PC-9 (cell line): Measurements from ENCODE around the gene RGS6. TPM values are rescaled to one million over a fixed set of nuclear protein-coding genes. Genes with fewer than 3 reads are reported as not detected.

Experiments
- BruUV-seq: library from RNA; stranded (reverse); fragments of 400-500 nt; replicated peaks from 2 replicates; lab custom pipeline; 2021; lab: Mats Ljungman, UMichigan
- CTCF ChIA-PET: fragments of 300-600 bp; sonication (Branson Sonifier 250); formaldehyde crosslinking; loops from one replicate; lab custom pipeline; 2022; ENCODE audit warnings: antibody characterized with exemption; lab: Charles Lee
- POLR2A ChIA-PET: fragments of 300-600 bp; sonication (Branson Sonifier 250); formaldehyde crosslinking; loops from one replicate; lab custom pipeline; 2022; ENCODE audit warnings: antibody characterized with exemption; ENCODE audit not compliant: unreplicated experiment; lab: Charles Lee
- DNase-seq, 2 experiments: peaks; one replicate each; pipeline versions ENCODE4 v3.0.0 to v3.0.0-alpha.2; 2015 to 2022; ENCODE audit warnings: mixed read lengths in 1 of 2
- H2AFZ ChIP-seq: fragments of 200-600 bp; sonication (generic); 2 replicates; pipeline ENCODE4 v1.8.1; 2017; ENCODE audit warnings: antibody characterized with exemption
- H3F3A ChIP-seq: fragments of 200-600 bp; sonication (generic); 2 replicates; pipeline ENCODE4 v1.8.1; 2017; ENCODE audit warnings: antibody characterized with exemption, mild to moderate bottlenecking, low read depth; ENCODE audit not compliant: insufficient read depth
- H3K27ac ChIP-seq: fragments of 200-600 bp; sonication (generic); 2 replicates; pipeline ENCODE4 v1.6.1; 2016; ENCODE audit warnings: mixed run types
- H3K27me3 ChIP-seq: fragments of 200-600 bp; sonication (generic); 2 replicates; pipeline ENCODE4 v1.6.1; 2016; ENCODE audit warnings: low read depth, mixed run types; ENCODE audit not compliant: insufficient read depth
- H3K36me3 ChIP-seq: fragments of 200-600 bp; sonication (generic); 2 replicates; pipeline ENCODE4 v1.6.1; 2016; ENCODE audit warnings: low read depth, mixed run types
- H3K4me1 ChIP-seq: fragments of 200-600 bp; sonication (generic); replicated peaks from 2 replicates; pipeline ENCODE4 v1.6.1; 2016; ENCODE audit warnings: mixed run types; ENCODE audit not compliant: insufficient read depth
- H3K4me2 ChIP-seq: fragments of 200-600 bp; sonication (generic); 2 replicates; pipeline ENCODE4 v1.6.1; 2017; ENCODE audit warnings: mixed run types
- H3K4me3 ChIP-seq: fragments of 200-600 bp; sonication (generic); 2 replicates; pipeline ENCODE4 v1.6.1; 2016; ENCODE audit warnings: mixed run types
- H3K79me2 ChIP-seq: fragments of 200-600 bp; sonication (generic); 2 replicates; pipeline ENCODE4 v1.6.1; 2017; ENCODE audit warnings: low read depth, mixed run types
- H3K9me2 ChIP-seq: fragments of 200-600 bp; sonication (generic); 2 replicates; pipeline ENCODE4 v1.8.1; 2017; ENCODE audit warnings: mild to moderate bottlenecking; ENCODE audit not compliant: insufficient read depth
- H3K9me3 ChIP-seq: fragments of 200-600 bp; sonication (generic); 2 replicates; pipeline ENCODE4 v1.8.1; 2016; ENCODE audit warnings: low read depth; ENCODE audit not compliant: insufficient read depth
- H4K20me1 ChIP-seq: fragments of 200-600 bp; sonication (generic); 2 replicates; pipeline ENCODE4 v1.8.1; 2017; ENCODE audit not compliant: insufficient read depth
- CTCF ChIP-seq: fragments of 200-600 bp; sonication (generic); conservative IDR thresholded peaks from 2 replicates; pipeline ENCODE4 v1.6.1; 2017; ENCODE audit warnings: mixed run types, antibody characterized with exemption, mild to moderate bottlenecking, moderate library complexity
- EZH2 ChIP-seq: fragments of 200-600 bp; sonication (generic); IDR thresholded peaks from 2 replicates; pipeline ENCODE4 v1.8.0; 2017; ENCODE audit warnings: antibody characterized with exemption, low read depth
- intact Hi-C: fragments of 100-400 bp; cut with micrococcal nuclease; formaldehyde crosslinking; loops from one replicate; pipeline ENCODE4 v1.10.0; 2022; ENCODE audit not compliant: unreplicated experiment
- total RNA-seq: library from RNA; stranded (reverse); gene quantifications from 2 replicates; pipeline ENCODE4 v1.2.3, GENCODE V29; 2021

The RGS6 gene
- total RNA-seq, 1 experiment from 2014 or later: not detected

GRCh38 chr14:72237722-72238666, 305.8 kb downstream of the RGS6 start:
- CTCF ChIA-PET: no interaction called here
- no peak for DNase-seq
- H4K20me1 ChIP-seq: no peaks in the 10 kb centered on the region

GRCh38 chr14:72243309-72244293, 311.4 kb downstream of the RGS6 start:
- intact Hi-C loops: no loop called here
- ChIA-PET CTCF (no interaction called here), POLR2A (no interaction called here)
- no peaks in the 10 kb centered on the region for H3F3A ChIP-seq
- TF ChIP-seq CTCF (no peak), EZH2 (no peak)
- DNase-seq: no peak
- no peak overlapping the region for H3K4me2 ChIP-seq
- H3K9me3 ChIP-seq: no peaks in the 10 kb centered on the region
- H3K27me3 ChIP-seq: peaks cover 26% of the 10 kb centered on the region
- H3K4me3 ChIP-seq: no peak overlapping the region
- H3K79me2 ChIP-seq: no peaks in the 10 kb centered on the region
- H3K4me1 ChIP-seq: no peaks in the 10 kb centered on the region
- no peak overlapping the region for H2AFZ ChIP-seq
- H3K9me2 ChIP-seq: no peaks in the 10 kb centered on the region
- H3K27ac ChIP-seq: no peak overlapping the region
- no TSS peak for BruUV-seq
- no peaks in the 10 kb centered on the region for H3K36me3 ChIP-seq
- H4K20me1 ChIP-seq: no peaks in the 10 kb centered on the region

More at GRCh38 chr14:72237722-72238666, 305.8 kb downstream of the RGS6 start:
- POLR2A ChIA-PET: no interaction called here
- no peaks in the 10 kb centered on the region for H3F3A ChIP-seq
- no peaks in the 10 kb centered on the region for H3K9me3 ChIP-seq
- no peaks in the 10 kb centered on the region for H3K9me2 ChIP-seq
- no peak overlapping the region for H3K4me3 ChIP-seq
- no peak overlapping the region for H3K27ac ChIP-seq
- intact Hi-C loops: no loop called here
- H3K36me3 ChIP-seq: no peaks in the 10 kb centered on the region
- no peak for TF ChIP-seq EZH2
- no peak for TF ChIP-seq CTCF
- no peaks in the 10 kb centered on the region for H3K4me1 ChIP-seq
- no peak overlapping the region for H2AFZ ChIP-seq
- H3K4me2 ChIP-seq: no peak overlapping the region
- H3K27me3 ChIP-seq: peaks cover 66% of the 10 kb centered on the region
- BruUV-seq: no TSS peak
- H3K79me2 ChIP-seq: no peaks in the 10 kb centered on the region

- Histone ChIP-seq H3K9me3 (no peaks in the 10 kb centered on the region), H3K4me3 (no peak overlapping the region), H3K27me3 (peaks cover 8% of the 10 kb centered on the region; the same call in 1 of the 2 replicates), H3K4me2 (no peak overlapping the region), H3K36me3 (no peaks in the 10 kb centered on the region), H3K9me2 (no peaks in the 10 kb centered on the region), H4K20me1 (no peaks in the 10 kb centered on the region), H3K79me2 (no peaks in the 10 kb centered on the region), H3K27ac (no peak overlapping the region), H2AFZ (no peak overlapping the region), H3K4me1 (no peaks in the 10 kb centered on the region), H3F3A (no peaks in the 10 kb centered on the region)
- TF ChIP-seq EZH2 (no peak), CTCF (no peak)
- intact Hi-C loops: no loop called here
- POLR2A ChIA-PET: no interaction called here
- CTCF ChIA-PET: no interaction called here
- DNase-seq: no peak
- BruUV-seq: no TSS peak
These were observed 315.8 kb downstream of the RGS6 start for GRCh38 chr14:72247896-72248465.
